NCI-H524 (cell line): ENCODE data around the gene FKBP8.

Experiments used
- DNase-seq, 2 experiments: peaks; one replicate each; lab custom pipeline; 2025; lab: John Stamatoyannopoulos, UW

Gene FKBP8

GRCh38 chr19:18521692-18522123, 21.7 kb downstream of the FKBP8 start, which contains the start of gene ELL:
Gene ELL (minus strand): TSS chr19:18522070. CDS start chr19:18522055, 15 bp downstream.
- no peak for DNase-seq

GRCh38 chr19:18520848-18521691, 22.3 kb downstream of the FKBP8 start:
- DNase-seq, result peak in 1 of 2 experiments; percentile 23

- DNase-seq, result peak; percentile 29 to 73
Measured at GRCh38 chr19:18519962-18520847, 23.2 kb downstream of the FKBP8 start.

GRCh38 chr19:18518639-18519038, 24.7 kb downstream of the FKBP8 start:
- no peak for DNase-seq

- no peak for DNase-seq
Measured at GRCh38 chr19:18517606-18518005, 25.8 kb downstream of the FKBP8 start.

GRCh38 chr19:18515959-18516358, 27.4 kb downstream of the FKBP8 start:
- DNase-seq, result no peak

- DNase-seq, result no peak
Measured at GRCh38 chr19:18514800-18515682, 28.3 kb downstream of the FKBP8 start.

- DNase-seq, result no peak
Measured at GRCh38 chr19:18513868-18514267, 29.5 kb downstream of the FKBP8 start.

GRCh38 chr19:18510216-18510615, 33.2 kb downstream of the FKBP8 start:
- DNase-seq, result no peak

- DNase-seq, result no peak
Measured at GRCh38 chr19:18508585-18508984, 34.8 kb downstream of the FKBP8 start.

- DNase-seq, result no peak
Measured at GRCh38 chr19:18507727-18508440, 35.5 kb downstream of the FKBP8 start.

- no peak for DNase-seq
Measured at GRCh38 chr19:18507021-18507726, 36.2 kb downstream of the FKBP8 start.

- no peak for DNase-seq
Measured at GRCh38 chr19:18506101-18506930, 37.1 kb downstream of the FKBP8 start.

- DNase-seq, result no peak
Measured at GRCh38 chr19:18504886-18505610, 38.3 kb downstream of the FKBP8 start.

GRCh38 chr19:18503971-18504885, 39.1 kb downstream of the FKBP8 start:
- peak in 1 of 2 experiments; percentile 23 for DNase-seq

GRCh38 chr19:18503337-18503970, 39.9 kb downstream of the FKBP8 start:
- DNase-seq, result no peak

- peak in 1 of 2 experiments; percentile 36 for DNase-seq
Measured at GRCh38 chr19:18502638-18503294, 40.6 kb downstream of the FKBP8 start.
